Astrocyte of the spinal cord (primary cell): Measurements from ENCODE around the gene ATP5F1B.
A peak's percentile ranks its signal among the peaks of the same experiment; 100 is the strongest.

Experiments used
- DNase-seq: peaks from one replicate; pipeline ENCODE4 v3.0.0; 2011; ENCODE audit warnings: low read depth, low spot score
- H3K4me3 ChIP-seq: 2 replicates; pipeline ENCODE4 v1.5.1; 2011; ENCODE audit warnings: low read depth, mild to moderate bottlenecking, low read length, moderate library complexity
- CTCF ChIP-seq: IDR thresholded peaks from 2 replicates; pipeline ENCODE4 v1.5.1; 2012; ENCODE audit warnings: low read depth, mild to moderate bottlenecking, low read length, inconsistent platforms
- in situ Hi-C: cut with HindIII; loops from 2 replicates; pipeline ENCODE4 v1.10.0; 2017; ENCODE audit warnings: low sequenced_read_pairs

The ATP5F1B gene

GRCh38 chr12:56599041-56599440, 46.7 kb downstream of the ATP5F1B start:
- in situ Hi-C loops = no loop called here

GRCh38 chr12:56596815-56597214, 49.0 kb downstream of the ATP5F1B start:
- no peak overlapping the region for H3K4me3 ChIP-seq
- no peak for TF ChIP-seq CTCF
- in situ Hi-C loops = no loop called here
- DNase-seq = no peak

More at GRCh38 chr12:56599041-56599440, 46.7 kb downstream of the ATP5F1B start:
- no peak for TF ChIP-seq CTCF
- no peak for DNase-seq
- no peak overlapping the region for H3K4me3 ChIP-seq

GRCh38 chr12:56593909-56594621, 51.7 kb downstream of the ATP5F1B start:
- in situ Hi-C loops = no loop called here
- peak; percentile 93 for TF ChIP-seq CTCF
- peak; percentile 73 for DNase-seq
- H3K4me3 ChIP-seq = no peak overlapping the region

- in situ Hi-C loops = no loop called here
- H3K4me3 ChIP-seq = no peak overlapping the region
- no peak for DNase-seq
- no peak for TF ChIP-seq CTCF
Observed at GRCh38 chr12:56591961-56592360, 53.8 kb downstream of the ATP5F1B start.

GRCh38 chr12:56591126-56591525, 54.7 kb downstream of the ATP5F1B start:
- no peak for TF ChIP-seq CTCF
- no peak overlapping the region for H3K4me3 ChIP-seq
- no peak for DNase-seq
- in situ Hi-C loops = no loop called here

- no peak for DNase-seq
- no peak overlapping the region for H3K4me3 ChIP-seq
- TF ChIP-seq CTCF = peak; percentile 58
- in situ Hi-C loops = no loop called here
Observed at GRCh38 chr12:56590237-56590830, 55.5 kb downstream of the ATP5F1B start.
